ENCODE results near the gene GPR63.

GPR63 gene

DNA sequence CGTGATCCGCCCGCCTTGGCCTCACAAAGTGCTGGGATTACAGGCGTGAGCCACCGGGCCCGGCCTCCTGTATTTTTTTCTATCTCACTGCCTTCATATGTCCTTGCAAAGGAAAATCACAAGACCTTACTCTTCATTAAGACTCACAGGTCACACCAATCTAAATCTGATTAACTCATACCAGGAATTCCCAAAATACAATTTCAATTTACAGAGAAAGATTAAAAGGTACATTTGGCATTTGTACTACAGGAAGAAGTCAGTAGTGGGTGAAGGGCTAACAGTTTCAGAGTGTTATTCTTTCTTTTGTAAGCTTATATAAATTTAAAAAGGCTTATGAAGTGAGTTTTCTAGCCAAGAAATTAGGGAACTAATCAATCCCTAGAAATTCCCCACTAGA, 87.4 kb downstream of the GPR63 start:
- no peak for DNase-seq
